ENCODE data around the gene MYF5.

Gene MYF5

GRCh38 chr12:80708259-80708974, 8.3 kb upstream of the MYF5 start:
- no peak for DNase-seq

DNA sequence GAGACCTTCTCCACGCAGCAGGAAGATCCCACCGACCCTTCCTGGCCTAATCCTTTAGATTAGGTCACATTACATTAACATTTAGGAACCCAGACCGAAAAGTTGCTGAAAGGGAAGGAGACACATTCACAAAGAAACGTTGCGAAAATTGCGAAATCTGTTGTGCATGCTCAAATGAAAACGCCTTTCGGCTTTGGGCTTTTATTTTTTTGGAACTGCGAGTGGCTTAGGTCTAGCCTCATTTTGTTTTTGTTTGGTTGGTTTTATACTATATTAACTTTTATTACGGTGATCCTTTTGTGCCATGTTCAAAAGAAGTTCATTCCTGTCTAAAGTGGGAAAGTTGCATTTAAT, 7.8 kb upstream of the MYF5 start:
- no peak for DNase-seq

- DNase-seq, result peak; percentile 6
Measured at GRCh38 chr12:80709811-80710726, 6.6 kb upstream of the MYF5 start.

- DNase-seq, result no peak
Measured at GRCh38 chr12:80710727-80711449, 5.8 kb upstream of the MYF5 start.

DNA sequence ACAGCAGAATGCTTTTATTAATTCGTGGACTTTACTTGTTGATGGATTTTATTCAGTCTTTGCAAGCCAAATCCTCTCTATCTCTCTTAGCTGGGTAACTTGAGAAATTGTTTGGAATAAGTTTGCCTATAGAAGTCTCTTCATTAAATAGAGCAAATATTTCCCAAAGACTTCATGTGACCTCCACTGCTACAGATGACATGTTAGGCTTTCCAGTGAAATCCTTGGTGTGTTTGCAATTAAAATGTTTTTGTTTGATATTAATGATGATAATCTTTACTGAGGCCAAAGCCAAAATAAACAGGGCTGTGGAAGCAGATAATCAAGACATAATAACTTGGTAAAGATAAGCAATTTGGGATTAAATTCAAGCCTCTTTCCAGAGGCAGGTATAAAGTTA, 4.8 kb upstream of the MYF5 start:
- no peak for DNase-seq

DNA sequence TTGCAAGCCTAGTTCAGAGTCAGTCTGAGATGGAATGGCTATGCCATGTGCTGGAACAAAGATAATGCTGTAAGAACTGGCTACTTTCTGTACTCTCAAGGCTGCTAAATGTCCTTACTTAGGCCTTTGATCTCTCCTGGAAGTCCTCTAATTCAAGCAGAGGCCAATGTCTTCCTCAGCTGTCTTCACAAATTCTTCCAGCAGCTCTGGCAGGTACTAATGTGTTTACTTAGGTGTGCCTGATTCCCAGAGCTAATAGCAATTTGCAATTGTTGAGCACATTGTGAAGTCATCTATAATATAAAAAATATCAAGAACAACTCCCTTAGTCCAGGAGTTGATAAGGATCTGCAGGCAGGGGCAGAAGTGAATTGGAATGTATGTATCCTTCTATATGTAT, 3.8 kb upstream of the MYF5 start:
- no peak for DNase-seq

DNA sequence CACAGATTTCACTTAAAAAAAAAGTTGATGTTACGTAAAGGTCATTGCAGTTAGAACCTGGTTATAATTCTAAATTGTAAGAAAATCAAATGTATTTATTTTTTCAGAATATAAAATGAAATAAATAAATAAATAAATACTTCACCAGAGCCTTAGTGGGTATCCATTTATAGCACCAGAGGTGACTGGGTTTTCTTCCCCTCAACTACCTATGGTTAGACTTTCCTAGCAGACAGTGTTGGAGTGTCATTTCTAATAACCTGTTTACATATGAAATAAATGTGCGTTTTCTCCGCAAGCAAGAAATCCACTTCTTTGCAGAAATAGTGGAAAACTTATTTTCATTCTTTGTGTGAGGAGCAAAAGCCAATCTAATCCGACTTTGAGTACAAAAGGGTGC, 3.3 kb upstream of the MYF5 start:
- DNase-seq, result no peak

GRCh38 chr12:80714055-80714454, 2.7 kb upstream of the MYF5 start:
- no peak for DNase-seq

- no peak for DNase-seq
Measured at GRCh38 chr12:80714846-80715245, 1.9 kb upstream of the MYF5 start.

- DNase-seq, result no peak
Measured at GRCh38 chr12:80715713-80716249, 931 bp upstream of the MYF5 start.

DNA sequence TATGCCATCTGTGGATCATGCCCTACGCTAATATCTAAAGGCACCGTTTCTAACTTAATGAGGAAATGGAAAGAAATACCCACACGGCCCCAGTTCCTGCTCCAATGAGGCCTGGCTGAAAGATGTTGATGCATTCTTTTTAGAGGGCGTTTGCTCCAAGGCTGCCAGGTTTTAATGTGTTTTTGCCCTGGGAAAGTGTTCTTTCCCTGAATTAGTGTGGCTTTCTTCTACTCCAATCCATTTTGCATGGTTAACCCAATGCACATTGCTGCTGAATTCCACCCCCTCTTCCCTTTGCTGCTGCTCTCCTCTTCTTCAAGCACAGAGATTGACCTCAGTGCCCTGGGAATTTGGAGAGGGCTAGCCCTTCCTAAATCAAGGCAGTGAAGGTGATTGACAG, 1.1 kb downstream of the MYF5 start:
- no peak for DNase-seq

- DNase-seq, result no peak
Measured at GRCh38 chr12:80720516-80720915, 3.8 kb downstream of the MYF5 start.

- no peak for DNase-seq
Measured at GRCh38 chr12:80721326-80721725, 4.6 kb downstream of the MYF5 start.

DNA sequence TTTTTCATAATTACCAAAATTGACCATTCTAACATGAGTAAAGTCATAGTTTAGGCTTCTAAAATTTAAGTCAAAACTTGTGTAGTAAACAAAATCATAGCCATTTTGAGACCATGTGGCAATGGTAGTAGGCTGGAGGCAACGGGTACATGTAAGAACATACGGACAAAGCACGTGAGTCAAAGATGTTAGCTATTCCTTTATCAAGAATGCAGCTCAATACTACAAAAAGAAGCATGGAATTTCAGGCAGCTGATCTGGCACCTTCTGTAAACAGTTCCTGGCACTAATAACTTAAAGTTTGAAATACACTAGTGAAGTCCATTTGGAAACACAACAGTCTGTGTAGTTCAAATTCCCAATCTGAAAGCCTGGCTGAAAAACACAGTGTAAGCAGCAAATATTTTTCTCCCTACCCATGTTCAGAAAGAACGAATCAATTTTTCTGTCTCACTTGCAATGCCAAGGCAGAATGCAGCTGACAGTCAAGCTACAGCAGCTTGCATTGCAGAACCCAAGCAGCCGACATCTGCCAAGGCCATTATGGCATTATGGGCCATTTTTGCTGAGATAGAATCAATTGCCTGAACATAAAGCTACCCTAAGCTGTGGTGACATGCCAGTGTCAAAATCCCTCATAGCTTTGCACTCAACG, 29.3 kb downstream of the MYF5 start:
- no peak for DNase-seq

DNA sequence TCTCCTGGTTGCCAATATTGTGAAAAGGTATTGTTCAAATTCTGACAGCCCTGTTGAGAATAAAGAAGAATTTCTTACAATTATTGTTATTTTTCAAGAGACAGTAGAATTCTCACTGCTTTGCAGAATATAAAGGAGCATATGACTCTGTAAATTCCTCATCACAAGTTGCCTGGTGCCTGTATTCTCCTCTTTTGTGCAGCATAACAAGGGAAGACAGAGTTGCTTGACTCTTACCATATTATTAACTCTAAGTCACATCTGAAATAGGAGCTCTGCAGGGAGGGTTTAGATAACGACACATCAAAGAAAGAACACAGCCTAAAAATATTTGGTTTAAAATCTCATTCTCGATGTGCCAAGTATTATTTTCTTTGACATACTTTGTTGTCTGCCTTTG, 31.1 kb downstream of the MYF5 start:
- no peak for DNase-seq

- DNase-seq, result no peak
Measured at GRCh38 chr12:80749456-80749855, 32.7 kb downstream of the MYF5 start.

- DNase-seq, result no peak
Measured at GRCh38 chr12:80752464-80752863, 35.8 kb downstream of the MYF5 start.

- DNase-seq, result no peak
Measured at GRCh38 chr12:80754274-80754673, 37.6 kb downstream of the MYF5 start.

GRCh38 chr12:80756875-80757274, 40.2 kb downstream of the MYF5 start:
- no peak for DNase-seq

- DNase-seq, result no peak
Measured at GRCh38 chr12:80761838-80762237, 45.1 kb downstream of the MYF5 start.

GRCh38 chr12:80763874-80764273, 47.2 kb downstream of the MYF5 start:
- peak; percentile 48 for DNase-seq

GRCh38 chr12:80766210-80766609, 49.5 kb downstream of the MYF5 start:
- no peak for DNase-seq

GRCh38 chr12:80766897-80767296, 50.2 kb downstream of the MYF5 start:
- no peak for DNase-seq
